Keratinocyte (primary cell): ENCODE measurements around the gene CORO7. TPM values are rescaled to one million over a fixed set of nuclear protein-coding genes. Genes with fewer than 3 reads are reported as not detected.

ENCODE experiments used
- DNase-seq: peaks from one replicate; pipeline ENCODE4 v3.0.0-alpha.2; 2011; ENCODE audit warnings: low read depth, missing footprints, low spot score
- FAIRE-seq: peaks from 2 replicates; lab custom pipeline; 2011; peaks lifted over from hg19 to GRCh38; lab: Jason Lieb, UNC
- H2AFZ ChIP-seq: 2 replicates; pipeline ENCODE4 v1.6.0; 2012; ENCODE audit warnings: low read length, control low read depth, inconsistent platforms; ENCODE audit not compliant: control insufficient read depth
- H3K27ac ChIP-seq: 2 replicates; pipeline ENCODE4 v1.5.1; 2011; ENCODE audit warnings: low read length; ENCODE audit not compliant: control insufficient read depth, insufficient read depth
- H3K27me3 ChIP-seq: 3 replicates; pipeline ENCODE4 v1.6.0; 2011; ENCODE audit warnings: low read length; ENCODE audit not compliant: control insufficient read depth, insufficient read depth; ENCODE audit errors: extremely low read depth
- H3K36me3 ChIP-seq, 2 experiments: 2 replicates in 1 of 2; 3 replicates in 1 of 2; pipeline ENCODE4 v1.5.1; 2011; ENCODE audit warnings: low read length in 2 of 2, mild to moderate bottlenecking in 1 of 2; ENCODE audit not compliant: control insufficient read depth in 2 of 2, insufficient read depth in 2 of 2; ENCODE audit errors: extremely low read depth in 1 of 2
- H3K4me1 ChIP-seq: 3 replicates; pipeline ENCODE4 v1.5.1; 2011; ENCODE audit warnings: low read length; ENCODE audit not compliant: control insufficient read depth, insufficient read depth; ENCODE audit errors: extremely low read depth
- H3K4me2 ChIP-seq: 3 replicates; pipeline ENCODE4 v1.6.0; 2011; ENCODE audit warnings: low read depth, low read length; ENCODE audit not compliant: control insufficient read depth, insufficient read depth; ENCODE audit errors: extremely low read depth
- H3K4me3 ChIP-seq, 3 experiments: fragments of 200-600 bp in 1 of 3; sonication (generic) in 1 of 3; 2 replicates in 2 of 3; 3 replicates in 1 of 3; pipeline ENCODE4 v1.5.1; 2011 to 2016; ENCODE audit warnings: low read length in 3 of 3, mild to moderate bottlenecking in 3 of 3, control low read depth in 2 of 3, inconsistent platforms in 1 of 3, low read depth in 1 of 3, mixed read lengths in 1 of 3, mixed run types in 1 of 3, moderate library complexity in 1 of 3; ENCODE audit not compliant: control insufficient read depth in 2 of 3, insufficient read depth in 2 of 3; ENCODE audit errors: extremely low read depth in 1 of 3
- H3K79me2 ChIP-seq: 2 replicates; pipeline ENCODE4 v1.6.0; 2012; ENCODE audit warnings: low read length; ENCODE audit not compliant: control insufficient read depth, insufficient read depth
- H3K9ac ChIP-seq: 3 replicates; pipeline ENCODE4 v1.6.0; 2011; ENCODE audit warnings: low read length; ENCODE audit not compliant: control insufficient read depth, insufficient read depth; ENCODE audit errors: extremely low read depth
- H3K9me1 ChIP-seq: 3 replicates; pipeline ENCODE4 v1.6.0; 2011; ENCODE audit warnings: low read length; ENCODE audit not compliant: control insufficient read depth, insufficient read depth; ENCODE audit errors: extremely low read depth
- H3K9me3 ChIP-seq: 2 replicates; pipeline ENCODE4 v1.5.1; 2012; ENCODE audit warnings: low read depth, low read length; ENCODE audit not compliant: control insufficient read depth
- H4K20me1 ChIP-seq: 3 replicates; pipeline ENCODE4 v1.6.0; 2011; ENCODE audit warnings: low read length; ENCODE audit not compliant: control insufficient read depth, insufficient read depth; ENCODE audit errors: extremely low read depth
- CTCF ChIP-seq, 3 experiments: IDR thresholded peaks in 1 of 3; conservative IDR thresholded peaks in 1 of 3; optimal IDR thresholded peaks in 1 of 3; 2 replicates in 2 of 3; 3 replicates in 1 of 3; pipeline versions ENCODE3 to v1.5.1; 2011; ENCODE audit warnings: low read length in 3 of 3, mild to moderate bottlenecking in 3 of 3, moderate library complexity in 2 of 3, control low read depth in 1 of 3, inconsistent platforms in 1 of 3; ENCODE audit not compliant: insufficient read depth in 2 of 3; ENCODE audit errors: extremely low read depth in 1 of 3
- EZH2 ChIP-seq: IDR thresholded peaks from one replicate; pipeline ENCODE4 v1.6.1; 2012; ENCODE audit warnings: inconsistent platforms, mild to moderate bottlenecking, low read length, moderate library complexity
- dilution Hi-C: fragments of 300-500 bp; cut with MboI; formaldehyde crosslinking; loops from one replicate; pipeline ENCODE4 v1.7.0; 2020; ENCODE audit warnings: low sequenced_read_pairs; ENCODE audit not compliant: extremely low pct_ligation_motif_present
- polyA plus RNA-seq, 5 experiments: library from polyadenylated mRNA; depleted of rRNA in 3 of 5; stranded (reverse) in 3 of 5; stranded (forward) in 1 of 5; unstranded in 1 of 5; fragments of >200 nt; gene quantifications; 1 replicate in 1 of 5; 2 replicates in 3 of 5; 3 replicates in 1 of 5; pipeline versions ENCODE4 v1.2.1 to v1.2.3, GENCODE V29; 2011 to 2012; ENCODE audit warnings: missing spikeins in 2 of 5, low read depth in 1 of 5, low replicate concordance in 1 of 5

CORO7 gene
- polyA plus RNA-seq, 1 donor (not counting 4 experiments of a cell fraction or from before 2014, with no cell fraction given) = 8.4 TPM

- Histone ChIP-seq H4K20me1 (no peaks in the 10 kb centered on the region), H3K4me3 (no peak overlapping the region), H3K9ac (no peak overlapping the region), H3K9me3 (no peaks in the 10 kb centered on the region), H3K27me3 (no peaks in the 10 kb centered on the region), H3K36me3 (peaks cover 45 to 60% of the 10 kb centered on the region in 2 experiments), H3K4me1 (no peaks in the 10 kb centered on the region), H2AFZ (no peak overlapping the region), H3K79me2 (peaks cover 2% of the 10 kb centered on the region), H3K9me1 (no peaks in the 10 kb centered on the region), H3K4me2 (no peak overlapping the region), H3K27ac (no peak overlapping the region)
- TF ChIP-seq EZH2 (no peak), CTCF (optimal IDR thresholded peaks at IDR 0.05 in 1 of 3, IDR thresholded peaks at IDR 0.05 in 1 of 3, conservative IDR thresholded peaks at IDR 0.05 in 1 of 3; ENCODE audit: extremely low read depth in 1 of 3, insufficient read depth in 2 of 3, low read length in 3 of 3) (no peak)
- dilution Hi-C loops = no loop called here
- DNase-seq (no peak), FAIRE-seq (no peak)
Observed at GRCh38 chr16:4442371-4442770, 26.0 kb upstream of the CORO7 start.

GRCh38 chr16:4437366-4437765 is 21.0 kb upstream of the CORO7 start:
- no peaks in the 10 kb centered on the region for H3K9me3 ChIP-seq
- TF ChIP-seq CTCF (optimal IDR thresholded peaks at IDR 0.05 in 1 of 3, IDR thresholded peaks at IDR 0.05 in 1 of 3, conservative IDR thresholded peaks at IDR 0.05 in 1 of 3; ENCODE audit: extremely low read depth in 1 of 3, insufficient read depth in 2 of 3, low read length in 3 of 3) (no peak), EZH2 (no peak)
- no peaks in the 10 kb centered on the region for H3K9me1 ChIP-seq
- peaks cover 38 to 51% of the 10 kb centered on the region in 2 experiments for H3K36me3 ChIP-seq
- H3K4me1 ChIP-seq = no peaks in the 10 kb centered on the region
- no peaks in the 10 kb centered on the region for H3K27me3 ChIP-seq
- DNase-seq (no peak), FAIRE-seq (no peak)
- no peak overlapping the region for H3K9ac ChIP-seq
- peaks cover 4% of the 10 kb centered on the region for H4K20me1 ChIP-seq
- H3K27ac ChIP-seq = no peak overlapping the region
- H3K79me2 ChIP-seq = peaks cover 28% of the 10 kb centered on the region
- dilution Hi-C loops = no loop called here
- H2AFZ ChIP-seq = no peak overlapping the region
- no peak overlapping the region for H3K4me3 ChIP-seq
- H3K4me2 ChIP-seq = no peak overlapping the region
